ENCODE measurements around the gene ZNF683. TPM values are rescaled to one million over a fixed set of nuclear protein-coding genes. Genes with fewer than 3 reads are reported as not detected.
"Not testable (repeated sequence)": the region's sequence is repeated elsewhere in the genome, so short reads cannot be mapped to it uniquely, and the experiment has no call there.

Gene ZNF683
- total RNA-seq, 1 donor from 2014 or later: 0.14 TPM

DNA sequence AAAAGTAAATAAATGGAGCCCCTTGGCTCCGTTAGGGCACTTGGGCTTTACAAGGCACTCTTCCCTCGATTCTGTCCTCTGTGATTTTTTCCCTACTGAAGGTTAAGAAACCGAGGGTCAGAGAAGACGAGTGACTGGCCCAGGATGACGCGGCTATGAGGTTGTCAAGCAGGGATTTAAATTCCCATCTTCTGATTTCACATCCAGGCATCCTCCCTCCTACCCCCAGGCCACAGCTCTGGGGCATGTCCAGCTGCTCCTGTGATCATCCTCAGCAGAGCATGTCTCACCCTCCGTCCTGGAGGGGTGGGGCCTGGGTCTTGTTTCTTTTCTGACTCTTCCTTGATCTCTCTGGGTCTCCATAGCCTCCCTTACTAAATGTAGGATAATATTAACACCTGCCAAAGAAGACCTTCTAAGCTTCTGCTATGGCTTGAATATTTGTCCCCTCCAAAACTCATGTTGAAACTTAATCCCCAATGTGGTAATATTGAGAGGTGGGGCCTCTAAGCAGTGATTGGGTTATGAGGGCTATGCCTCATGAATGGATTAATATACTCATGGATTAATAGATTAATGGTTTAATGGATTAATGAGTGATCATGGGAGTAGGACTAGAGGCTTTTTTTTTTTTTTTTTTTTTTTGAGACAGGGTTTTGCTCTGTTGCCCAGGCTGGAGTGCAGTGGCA is 23.2 kb downstream of the ZNF683 start:
- DNase-seq (ENCODE audit: missing footprints): no peak
- intact Hi-C loops (cut with DNase I): no loop called here
- no peak for ATAC-seq

DNA sequence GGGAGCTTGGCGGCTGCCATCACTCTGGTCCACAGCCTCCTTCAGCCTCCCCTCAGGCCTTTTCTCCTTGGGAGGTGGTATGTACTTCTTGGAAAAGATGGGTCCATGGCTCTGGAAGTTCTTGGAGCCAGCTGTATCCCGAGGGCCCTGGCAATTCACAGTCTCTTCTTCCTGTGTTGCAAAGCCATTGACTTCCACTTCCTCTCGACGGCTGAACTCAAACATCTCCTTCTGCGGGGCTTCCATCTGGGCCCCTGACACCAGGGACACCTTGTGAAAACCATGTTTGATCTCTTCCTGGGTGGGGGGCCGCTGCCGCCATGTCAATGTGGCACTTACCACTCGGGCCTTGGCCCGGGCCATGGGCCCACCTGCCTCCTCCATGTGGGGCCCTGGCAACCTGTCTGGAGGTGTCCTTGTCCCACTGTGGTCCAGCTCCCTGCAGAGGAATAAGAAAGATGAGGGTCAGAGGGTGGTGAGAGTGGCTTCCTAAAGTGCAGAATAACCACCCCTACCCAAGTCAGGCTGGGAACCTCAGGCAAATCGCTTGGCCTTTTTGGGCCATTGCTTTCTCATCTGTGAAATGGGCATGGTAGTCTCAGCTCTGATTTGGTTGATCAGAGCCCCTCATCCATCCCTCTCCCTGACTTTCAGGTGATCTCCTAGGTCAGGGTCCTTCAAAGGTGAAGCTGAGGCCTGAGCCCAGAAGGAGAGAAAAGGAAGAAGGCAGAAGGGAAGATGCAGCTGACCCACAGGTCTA is 26.1 kb downstream of the ZNF683 start:
- ATAC-seq: no peak
- intact Hi-C loops (cut with DNase I): no loop called here
- no peak for DNase-seq (ENCODE audit: missing footprints)

GRCh38 chr1:26345718-26346117 is 26.8 kb downstream of the ZNF683 start:
- ATAC-seq: no peak
- DNase-seq (ENCODE audit: missing footprints): no peak
- intact Hi-C loops (cut with DNase I): no loop called here

- intact Hi-C loops (cut with DNase I): no loop called here
- ATAC-seq: no peak
Observed at GRCh38 chr1:26344147-26344920, 28.2 kb downstream of the ZNF683 start.

DNA sequence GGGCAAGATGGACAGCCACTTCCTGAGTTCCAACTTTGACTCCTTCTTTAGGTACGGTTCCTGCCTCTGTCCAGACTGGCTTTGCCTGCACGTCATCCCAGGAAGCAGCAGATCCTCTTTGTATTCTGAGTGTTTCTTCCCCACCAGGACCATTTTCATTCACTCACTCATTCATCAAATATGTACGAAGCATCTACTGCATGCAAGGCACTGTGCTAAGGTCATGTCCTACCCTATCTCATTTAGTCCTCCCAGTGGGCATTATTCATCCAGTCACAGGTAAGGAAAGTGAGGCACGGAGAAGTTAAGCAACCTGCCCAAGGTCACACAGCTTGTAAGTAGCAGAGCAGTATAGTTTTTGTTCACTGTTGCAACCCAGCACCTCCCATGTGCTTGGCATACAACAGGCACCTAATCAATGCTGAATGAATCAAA is 32.5 kb downstream of the ZNF683 start:
- no peak for DNase-seq (ENCODE audit: missing footprints)
- intact Hi-C loops (cut with DNase I): no loop called here
- no peak for ATAC-seq

More at GRCh38 chr1:26344147-26344920, 28.2 kb downstream of the ZNF683 start:
- peak; percentile 67 for DNase-seq (ENCODE audit: missing footprints)

DNA sequence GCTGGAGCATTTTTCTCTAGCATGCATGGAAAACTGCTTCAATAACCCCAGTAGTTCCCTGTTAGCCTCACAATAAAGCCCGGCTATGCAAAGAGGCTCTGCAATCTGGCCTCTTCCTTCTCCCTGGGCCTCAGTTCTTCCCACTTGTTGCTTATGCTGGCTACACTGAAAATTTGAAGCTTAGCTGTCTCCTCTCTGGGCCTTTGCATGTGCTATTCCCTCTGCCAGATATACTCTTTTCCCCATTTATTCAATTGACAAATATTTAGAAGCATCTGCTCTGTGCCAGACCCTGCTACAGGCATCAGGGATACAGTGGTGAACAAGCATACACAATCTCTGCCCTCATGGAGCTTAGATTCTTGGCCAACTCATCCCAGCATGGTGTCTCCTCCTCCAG is 33.9 kb downstream of the ZNF683 start:
- no peak for DNase-seq (ENCODE audit: missing footprints)
- no peak for ATAC-seq
- intact Hi-C loops (cut with DNase I): no loop called here

DNA sequence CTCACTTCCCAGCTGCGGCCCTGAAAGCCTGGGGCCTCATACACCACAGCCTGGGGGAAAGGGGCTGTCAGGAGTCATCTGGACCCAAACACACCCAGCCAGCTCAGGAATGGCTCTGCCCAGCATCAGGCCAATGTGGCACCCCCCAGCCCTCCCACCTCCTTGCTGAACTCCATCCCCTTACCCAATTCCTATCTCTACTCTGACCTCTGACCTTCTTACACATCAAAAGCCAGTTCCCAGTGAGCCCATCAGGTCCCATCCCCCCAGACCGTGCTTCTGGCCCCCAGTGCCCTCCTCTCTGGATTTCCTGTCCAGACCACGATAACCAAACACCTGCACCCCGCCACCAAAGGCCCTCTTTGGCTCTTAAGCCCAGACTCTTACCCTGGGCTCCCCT is 34.9 kb downstream of the ZNF683 start:
- ATAC-seq (no peak), DNase-seq (ENCODE audit: missing footprints) (no peak)
- intact Hi-C loops (cut with DNase I): no loop called here

GRCh38 chr1:26337206-26337535 is 35.4 kb downstream of the ZNF683 start:
- ATAC-seq (no peak), DNase-seq (ENCODE audit: missing footprints) (no peak)
- intact Hi-C loops (cut with DNase I): no loop called here

- ATAC-seq: peak; percentile 63
- intact Hi-C loops (cut with DNase I): no loop called here
- DNase-seq (ENCODE audit: missing footprints): peak; percentile 92
Observed at GRCh38 chr1:26336477-26337205, 35.9 kb downstream of the ZNF683 start.

- intact Hi-C loops (cut with DNase I): no loop called here
- DNase-seq (ENCODE audit: missing footprints) (no peak), ATAC-seq (no peak)
Observed at GRCh38 chr1:26335774-26336476, 36.6 kb downstream of the ZNF683 start.

DNA sequence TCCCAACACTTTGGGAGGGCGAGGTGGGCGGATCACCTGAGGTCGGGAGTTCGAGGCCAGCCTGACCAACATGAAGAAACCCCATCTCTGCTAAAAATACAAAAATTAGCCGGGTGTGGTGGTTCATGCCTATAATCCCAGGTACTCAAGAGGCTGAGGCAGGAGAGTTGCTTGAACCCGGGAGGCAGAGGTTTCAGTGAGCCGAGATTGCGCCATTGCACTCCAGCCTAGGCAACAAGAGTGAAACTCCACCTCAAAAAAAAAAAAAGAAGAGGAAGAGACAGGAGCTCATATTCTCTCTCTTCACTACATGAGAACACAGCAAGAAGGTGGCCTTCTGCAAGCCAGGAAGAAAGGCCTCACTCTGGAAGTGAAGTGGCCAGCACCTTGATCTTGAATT is 39.2 kb downstream of the ZNF683 start:
- DNase-seq (ENCODE audit: missing footprints); intact Hi-C loops (cut with DNase I); ATAC-seq: not testable (repeated sequence)

DNA sequence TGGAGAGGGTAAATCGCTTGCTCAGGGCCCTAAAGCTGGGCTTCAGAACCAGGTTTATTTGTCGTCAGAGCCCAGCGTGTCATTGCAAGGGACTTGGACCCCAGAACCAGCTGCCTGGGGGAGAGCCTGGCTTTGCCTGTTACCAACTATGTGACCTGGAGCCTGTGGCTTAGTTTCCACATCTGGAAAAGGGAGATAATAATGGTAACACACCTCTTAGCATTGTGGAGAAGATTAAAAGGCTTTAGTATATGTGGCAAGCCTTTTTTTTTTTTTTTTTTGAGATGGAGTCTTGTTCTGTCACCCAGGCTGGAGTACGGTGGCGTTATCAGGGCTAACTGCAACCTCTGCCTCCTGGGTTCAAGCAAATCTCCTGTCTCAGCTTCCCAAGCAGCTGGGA is 42.3 kb downstream of the ZNF683 start:
- intact Hi-C loops (cut with DNase I): no loop called here
- ATAC-seq (no peak), DNase-seq (ENCODE audit: missing footprints) (no peak)

DNA sequence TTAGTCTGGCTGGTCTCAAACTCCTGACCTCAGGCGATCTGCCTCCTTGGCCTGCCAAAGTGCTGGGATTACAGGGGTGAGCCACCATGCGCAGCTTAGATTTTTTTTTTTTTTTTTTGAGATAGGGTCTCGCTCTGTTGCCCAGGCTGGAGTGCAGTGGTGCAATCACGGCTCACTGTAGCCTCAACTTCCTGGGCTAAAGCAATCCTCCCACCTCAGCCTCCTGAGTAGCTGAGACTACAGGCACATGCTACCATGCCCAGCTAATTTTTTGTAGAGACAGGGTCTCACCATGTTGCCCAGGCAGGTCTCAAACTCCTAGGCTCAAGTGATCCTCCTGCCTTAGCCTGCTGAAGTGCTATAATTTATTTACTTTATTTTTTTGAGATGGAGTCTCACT is 43.2 kb downstream of the ZNF683 start:
- DNase-seq (ENCODE audit: missing footprints); intact Hi-C loops (cut with DNase I); ATAC-seq: not testable (repeated sequence)

- intact Hi-C loops (cut with DNase I): no loop called here
- no peak for DNase-seq (ENCODE audit: missing footprints)
- ATAC-seq: no peak
Observed at GRCh38 chr1:26328597-26328996, 44.0 kb downstream of the ZNF683 start.

GRCh38 chr1:26327956-26328362 is 44.6 kb downstream of the ZNF683 start:
- ATAC-seq (no peak), DNase-seq (ENCODE audit: missing footprints) (no peak)
- intact Hi-C loops (cut with DNase I): no loop called here

- intact Hi-C loops (cut with DNase I): no loop called here
- no peak for DNase-seq (ENCODE audit: missing footprints)
- no peak for ATAC-seq
Observed at GRCh38 chr1:26324550-26324949, 48.0 kb downstream of the ZNF683 start.

DNA sequence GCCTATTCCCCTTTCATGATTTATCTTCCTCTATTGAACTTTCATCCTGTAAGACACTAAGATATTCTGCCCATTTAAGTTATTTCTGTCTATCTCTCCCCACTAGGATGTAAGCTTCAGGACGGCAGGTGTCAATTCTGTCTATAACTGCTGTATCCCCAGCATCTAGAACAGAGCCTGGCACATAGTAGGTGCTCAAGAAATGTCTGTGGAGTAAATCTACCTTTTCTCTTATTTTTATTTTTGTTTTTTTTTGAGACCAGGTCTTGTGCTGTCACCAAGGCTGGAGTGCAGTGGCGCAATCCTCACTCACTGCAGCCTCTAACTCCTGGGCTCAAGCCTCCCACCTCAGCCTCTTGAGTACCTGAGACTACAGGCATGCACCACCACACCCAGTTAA is 49.2 kb downstream of the ZNF683 start:
- ATAC-seq: no peak
- intact Hi-C loops (cut with DNase I): no loop called here
- no peak for DNase-seq (ENCODE audit: missing footprints)

DNA sequence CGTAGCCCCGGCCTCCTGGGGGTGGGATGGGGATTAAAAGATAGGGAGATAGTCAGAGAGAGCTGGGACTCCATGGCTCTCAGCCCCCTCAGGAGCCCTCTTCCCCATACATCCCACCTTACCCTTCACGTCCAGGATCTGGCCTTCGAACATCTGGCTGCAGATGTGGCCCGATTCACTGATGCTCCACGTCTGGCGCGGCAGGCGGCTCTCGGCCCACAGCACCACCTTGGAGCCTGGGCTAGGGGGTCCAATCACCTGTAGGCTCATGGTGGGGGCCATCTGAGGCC is 50.6 kb downstream of the ZNF683 start:
- intact Hi-C loops (cut with DNase I): no loop called here
- ATAC-seq (no peak), DNase-seq (ENCODE audit: missing footprints) (no peak)
